DOHH2 (cell line): ENCODE measurements around the gene RUNX2.

Experiments
- H3F3A ChIP-seq: fragments of 200-600 bp; sonication (generic), shearing (Covaris generic); 2 replicates; pipeline ENCODE4 v1.6.0; 2016; ENCODE audit warnings: antibody characterized with exemption, mild to moderate bottlenecking; ENCODE audit not compliant: control insufficient read depth, insufficient read depth
- H3K27ac ChIP-seq: fragments of 200-600 bp; sonication (generic); 2 replicates; pipeline ENCODE4 v1.5.1; 2014; ENCODE audit warnings: low read depth, mild to moderate bottlenecking, low read length, moderate library complexity
- H3K27me3 ChIP-seq: fragments of 200-600 bp; sonication (generic); 2 replicates; pipeline ENCODE4 v1.6.1; 2014; ENCODE audit warnings: mild to moderate bottlenecking, low read length, mixed read lengths; ENCODE audit not compliant: control insufficient read depth
- H3K36me3 ChIP-seq: fragments of 200-600 bp; sonication (generic); 2 replicates; pipeline ENCODE4 v1.6.1; 2014; ENCODE audit warnings: mild to moderate bottlenecking, low read length, moderate library complexity, mixed read lengths; ENCODE audit not compliant: control insufficient read depth
- H3K4me1 ChIP-seq: fragments of 200-600 bp; sonication (generic); 2 replicates; pipeline ENCODE4 v1.6.1; 2014; ENCODE audit warnings: mild to moderate bottlenecking, low read length, mixed read lengths; ENCODE audit not compliant: control insufficient read depth
- H3K4me2 ChIP-seq: fragments of 200-600 bp; sonication (generic); 2 replicates; pipeline ENCODE4 v1.6.0; 2014; ENCODE audit warnings: mild to moderate bottlenecking, low read length, moderate library complexity
- H3K4me3 ChIP-seq: fragments of 200-600 bp; sonication (generic); 2 replicates; pipeline ENCODE4 v1.5.1; 2014; ENCODE audit warnings: mild to moderate bottlenecking, low read length, mixed read lengths
- H3K79me2 ChIP-seq: fragments of 200-600 bp; sonication (generic); 2 replicates; pipeline ENCODE4 v1.6.1; 2014; ENCODE audit warnings: mild to moderate bottlenecking, low read length, mixed read lengths; ENCODE audit not compliant: control insufficient read depth
- H3K9me2 ChIP-seq: fragments of 200-600 bp; sonication (generic); replicated peaks from 2 replicates; pipeline ENCODE4 v1.6.1; 2014; ENCODE audit warnings: mild to moderate bottlenecking, low read length, mixed read lengths; ENCODE audit not compliant: control insufficient read depth
- H3K9me3 ChIP-seq: fragments of 200-600 bp; sonication (generic); 2 replicates; pipeline ENCODE4 v1.6.1; 2014; ENCODE audit warnings: antibody characterized with exemption, low read length, mixed read lengths; ENCODE audit not compliant: control insufficient read depth, insufficient read depth
- H4K20me1 ChIP-seq: fragments of 200-600 bp; sonication (generic); 2 replicates; pipeline ENCODE4 v1.6.0; 2014; ENCODE audit warnings: low read depth, mild to moderate bottlenecking, antibody characterized with exemption, low read length, moderate library complexity; ENCODE audit not compliant: control insufficient read depth, insufficient read depth
- EZH2phosphoT487 ChIP-seq: fragments of 200-600 bp; sonication (generic); IDR thresholded peaks from 2 replicates; pipeline ENCODE4 v1.6.1; 2017; ENCODE audit warnings: borderline replicate concordance, mild to moderate bottlenecking, antibody characterized with exemption, low read length, moderate library complexity, mixed read lengths
- TF ChIP-seq, protein P1 (sequence below): fragments of 200-600 bp; sonication (generic); IDR thresholded peaks from one replicate; pipeline ENCODE4 v1.5.1; 2014; ENCODE audit warnings: antibody characterized with exemption, mild to moderate bottlenecking, low read depth, low read length; ENCODE audit not compliant: poor library complexity, severe bottlenecking

Gene RUNX2

DNA sequence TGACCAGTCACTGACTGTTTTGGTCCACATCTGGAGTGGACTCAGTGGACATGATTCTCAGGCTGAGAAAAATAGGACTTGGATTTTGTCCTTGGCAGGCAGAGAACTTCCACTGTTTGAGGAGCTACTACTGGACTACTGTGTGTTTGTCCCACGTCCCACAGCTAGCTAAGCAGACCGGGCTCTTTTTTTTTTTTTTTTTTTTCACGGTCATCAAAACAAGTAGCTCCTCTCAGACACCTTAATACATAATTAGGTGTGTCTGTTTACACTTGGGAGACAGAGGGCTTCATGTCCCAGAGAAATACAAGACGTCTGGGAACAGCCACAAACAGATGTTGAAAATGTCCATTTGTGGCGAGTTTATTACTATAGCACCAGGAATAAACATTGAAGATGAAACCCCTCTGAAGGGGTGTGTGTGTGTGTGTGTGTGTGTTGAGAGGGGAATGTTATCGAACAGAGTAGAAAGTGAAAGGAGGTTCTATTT lies 204.6 kb downstream of the RUNX2 start:
- H3F3A ChIP-seq: no peaks in the 10 kb centered on the region
- no peaks in the 10 kb centered on the region for H3K9me3 ChIP-seq
- TF ChIP-seq, protein P1, sequence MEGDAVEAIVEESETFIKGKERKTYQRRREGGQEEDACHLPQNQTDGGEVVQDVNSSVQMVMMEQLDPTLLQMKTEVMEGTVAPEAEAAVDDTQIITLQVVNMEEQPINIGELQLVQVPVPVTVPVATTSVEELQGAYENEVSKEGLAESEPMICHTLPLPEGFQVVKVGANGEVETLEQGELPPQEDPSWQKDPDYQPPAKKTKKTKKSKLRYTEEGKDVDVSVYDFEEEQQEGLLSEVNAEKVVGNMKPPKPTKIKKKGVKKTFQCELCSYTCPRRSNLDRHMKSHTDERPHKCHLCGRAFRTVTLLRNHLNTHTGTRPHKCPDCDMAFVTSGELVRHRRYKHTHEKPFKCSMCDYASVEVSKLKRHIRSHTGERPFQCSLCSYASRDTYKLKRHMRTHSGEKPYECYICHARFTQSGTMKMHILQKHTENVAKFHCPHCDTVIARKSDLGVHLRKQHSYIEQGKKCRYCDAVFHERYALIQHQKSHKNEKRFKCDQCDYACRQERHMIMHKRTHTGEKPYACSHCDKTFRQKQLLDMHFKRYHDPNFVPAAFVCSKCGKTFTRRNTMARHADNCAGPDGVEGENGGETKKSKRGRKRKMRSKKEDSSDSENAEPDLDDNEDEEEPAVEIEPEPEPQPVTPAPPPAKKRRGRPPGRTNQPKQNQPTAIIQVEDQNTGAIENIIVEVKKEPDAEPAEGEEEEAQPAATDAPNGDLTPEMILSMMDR: no peak
- TF ChIP-seq EZH2phosphoT487: no peak
- H3K4me3 ChIP-seq: no peak overlapping the region
- no peaks in the 10 kb centered on the region for H3K4me1 ChIP-seq
- H3K9me2 ChIP-seq: no peaks in the 10 kb centered on the region
- H3K36me3 ChIP-seq: no peaks in the 10 kb centered on the region
- no peaks in the 10 kb centered on the region for H3K79me2 ChIP-seq
- H3K27ac ChIP-seq: no peak overlapping the region
- H3K4me2 ChIP-seq: no peak overlapping the region
- H3K27me3 ChIP-seq: peaks cover 10% of the 10 kb centered on the region
- no peaks in the 10 kb centered on the region for H4K20me1 ChIP-seq

DNA sequence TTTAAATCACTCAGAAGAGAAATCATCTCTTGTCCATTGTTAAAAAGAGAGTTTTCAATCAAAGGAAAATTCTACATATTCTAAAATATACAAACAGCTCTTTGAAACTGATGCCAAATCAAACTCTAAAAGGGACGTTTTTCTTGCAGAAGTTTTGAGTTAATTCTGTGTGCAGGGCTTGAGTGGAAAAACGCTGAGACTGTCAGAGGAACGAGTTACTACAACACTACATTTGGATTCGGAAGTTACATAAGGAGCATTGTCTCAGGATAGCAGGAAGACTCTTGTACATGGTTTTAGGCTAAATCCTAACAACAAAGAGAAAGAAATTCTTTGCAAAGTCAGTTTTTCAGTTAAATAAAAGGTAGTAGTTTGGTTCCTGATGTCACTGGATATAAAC lies 205.3 kb downstream of the RUNX2 start:
- H3K4me1 ChIP-seq: no peaks in the 10 kb centered on the region
- H3K79me2 ChIP-seq: no peaks in the 10 kb centered on the region
- no peaks in the 10 kb centered on the region for H3K9me2 ChIP-seq
- no peaks in the 10 kb centered on the region for H3F3A ChIP-seq
- H3K4me3 ChIP-seq: no peak overlapping the region
- H3K4me2 ChIP-seq: no peak overlapping the region
- TF ChIP-seq, protein P1: no peak
- TF ChIP-seq EZH2phosphoT487: no peak
- no peaks in the 10 kb centered on the region for H3K9me3 ChIP-seq
- no peak overlapping the region for H3K27ac ChIP-seq
- H3K36me3 ChIP-seq: no peaks in the 10 kb centered on the region
- H3K27me3 ChIP-seq: peaks cover 10% of the 10 kb centered on the region
- no peaks in the 10 kb centered on the region for H4K20me1 ChIP-seq

DNA sequence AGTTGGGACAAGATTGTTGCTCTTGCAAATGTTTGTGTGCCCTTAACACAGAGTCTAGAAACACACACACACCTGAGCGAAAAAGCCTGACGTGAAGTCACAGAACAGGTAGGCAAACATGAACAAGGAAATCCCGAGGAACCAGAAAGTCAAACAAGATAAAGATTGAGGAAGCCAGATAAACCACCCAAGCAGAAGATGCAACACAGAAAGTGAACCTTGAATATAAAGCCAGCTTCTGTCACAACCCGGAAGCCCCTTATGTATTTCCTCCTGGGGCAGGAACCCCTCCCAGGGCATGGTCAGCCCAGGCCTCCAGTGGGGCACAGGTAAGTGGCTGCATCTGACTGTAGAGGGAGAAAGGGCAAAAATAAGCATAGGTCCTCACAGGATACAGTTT lies 207.8 kb downstream of the RUNX2 start:
- Histone ChIP-seq H3K36me3 (no peaks in the 10 kb centered on the region), H4K20me1 (no peaks in the 10 kb centered on the region), H3K4me2 (no peak overlapping the region), H3K4me3 (no peak overlapping the region), H3K27me3 (peaks cover 8% of the 10 kb centered on the region), H3K9me3 (no peaks in the 10 kb centered on the region), H3K9me2 (no peaks in the 10 kb centered on the region), H3K4me1 (no peaks in the 10 kb centered on the region), H3K79me2 (no peaks in the 10 kb centered on the region), H3K27ac (no peak overlapping the region), H3F3A (no peaks in the 10 kb centered on the region)
- TF ChIP-seq EZH2phosphoT487: no peak
- TF ChIP-seq, protein P1: no peak

- TF ChIP-seq, protein P1: no peak
- no peak for TF ChIP-seq EZH2phosphoT487
- no peaks in the 10 kb centered on the region for H3K79me2 ChIP-seq
Observed at GRCh38 chr6:45537539-45537938, 209.4 kb downstream of the RUNX2 start.

More at GRCh38 chr6:45537539-45537938, 209.4 kb downstream of the RUNX2 start:
- H3K27ac ChIP-seq: no peak overlapping the region
- H3K4me2 ChIP-seq: no peak overlapping the region
- H3K36me3 ChIP-seq: no peaks in the 10 kb centered on the region
- no peak overlapping the region for H3K4me3 ChIP-seq
- no peaks in the 10 kb centered on the region for H3F3A ChIP-seq
- no peaks in the 10 kb centered on the region for H4K20me1 ChIP-seq
- H3K4me1 ChIP-seq: no peaks in the 10 kb centered on the region
- H3K9me2 ChIP-seq: no peaks in the 10 kb centered on the region
- H3K9me3 ChIP-seq: no peaks in the 10 kb centered on the region
- H3K27me3 ChIP-seq: peaks cover 4% of the 10 kb centered on the region
